ENCODE data around the gene EIF1.
"Not testable (repeated sequence)": the region's sequence is repeated elsewhere in the genome, so short reads cannot be mapped to it uniquely, and the experiment has no call there.

DNA sequence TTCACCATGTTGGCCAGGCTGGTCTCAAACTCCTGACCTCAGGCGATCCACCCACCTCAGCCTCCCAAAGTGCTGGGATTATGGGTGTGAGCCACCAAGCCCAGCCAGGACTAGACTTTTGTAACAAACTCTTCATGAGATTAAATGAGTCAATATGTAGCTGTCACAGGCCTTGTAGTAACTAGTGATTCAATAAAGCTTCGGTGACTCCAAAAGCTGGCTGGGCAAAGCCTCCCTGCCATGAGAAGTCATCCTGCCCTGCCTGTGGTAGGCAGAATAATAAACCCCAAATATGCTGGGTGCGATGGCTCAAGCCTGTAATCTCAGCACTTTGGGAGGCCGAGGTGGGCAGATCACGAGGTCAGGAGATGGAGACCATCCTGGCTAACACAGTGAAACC, 48.1 kb upstream of the EIF1 start:
- not testable (repeated sequence) for TF ChIP-seq POLR2A (IDR thresholded peaks at IDR 0.05)
- TF ChIP-seq, protein P1, sequence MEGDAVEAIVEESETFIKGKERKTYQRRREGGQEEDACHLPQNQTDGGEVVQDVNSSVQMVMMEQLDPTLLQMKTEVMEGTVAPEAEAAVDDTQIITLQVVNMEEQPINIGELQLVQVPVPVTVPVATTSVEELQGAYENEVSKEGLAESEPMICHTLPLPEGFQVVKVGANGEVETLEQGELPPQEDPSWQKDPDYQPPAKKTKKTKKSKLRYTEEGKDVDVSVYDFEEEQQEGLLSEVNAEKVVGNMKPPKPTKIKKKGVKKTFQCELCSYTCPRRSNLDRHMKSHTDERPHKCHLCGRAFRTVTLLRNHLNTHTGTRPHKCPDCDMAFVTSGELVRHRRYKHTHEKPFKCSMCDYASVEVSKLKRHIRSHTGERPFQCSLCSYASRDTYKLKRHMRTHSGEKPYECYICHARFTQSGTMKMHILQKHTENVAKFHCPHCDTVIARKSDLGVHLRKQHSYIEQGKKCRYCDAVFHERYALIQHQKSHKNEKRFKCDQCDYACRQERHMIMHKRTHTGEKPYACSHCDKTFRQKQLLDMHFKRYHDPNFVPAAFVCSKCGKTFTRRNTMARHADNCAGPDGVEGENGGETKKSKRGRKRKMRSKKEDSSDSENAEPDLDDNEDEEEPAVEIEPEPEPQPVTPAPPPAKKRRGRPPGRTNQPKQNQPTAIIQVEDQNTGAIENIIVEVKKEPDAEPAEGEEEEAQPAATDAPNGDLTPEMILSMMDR (IDR thresholded peaks at IDR 0.05) = not testable (repeated sequence)
